Nephron progenitor cell (in vitro differentiated cells): ENCODE results near the gene FGA.

ENCODE experiments used
- DNase-seq: peaks from one replicate; pipeline ENCODE4 v3.0.0; 2021
- H3K27ac Mint-ChIP-seq: 2 replicates; pipeline ENCODE4 v1.8.0; 2021; ENCODE audit warnings: mild to moderate bottlenecking, moderate library complexity, mixed read lengths
- H3K27me3 Mint-ChIP-seq: 2 replicates; pipeline ENCODE4 v1.8.0; 2021; ENCODE audit warnings: mild to moderate bottlenecking, low read depth, mixed read lengths; ENCODE audit not compliant: poor library complexity
- H3K36me3 Mint-ChIP-seq: 2 replicates; pipeline ENCODE4 v1.8.0; 2021; ENCODE audit warnings: low read depth, mixed read lengths
- H3K4me1 Mint-ChIP-seq: 2 replicates; pipeline ENCODE4 v1.8.0; 2021; ENCODE audit warnings: mixed read lengths
- H3K4me3 Mint-ChIP-seq: 2 replicates; pipeline ENCODE4 v1.8.0; 2021; ENCODE audit warnings: mild to moderate bottlenecking, moderate library complexity, mixed read lengths
- H3K9me3 Mint-ChIP-seq: 2 replicates; pipeline ENCODE4 v1.8.0; 2021; ENCODE audit warnings: mild to moderate bottlenecking, moderate library complexity, mixed read lengths
- TF ChIP-seq, protein P1 (sequence below): fragments of 200-600 bp; sonication (generic); IDR thresholded peaks from 2 replicates; pipeline ENCODE4 v1.5.0; 2021; ENCODE audit warnings: antibody characterized with exemption

The FGA gene

DNA sequence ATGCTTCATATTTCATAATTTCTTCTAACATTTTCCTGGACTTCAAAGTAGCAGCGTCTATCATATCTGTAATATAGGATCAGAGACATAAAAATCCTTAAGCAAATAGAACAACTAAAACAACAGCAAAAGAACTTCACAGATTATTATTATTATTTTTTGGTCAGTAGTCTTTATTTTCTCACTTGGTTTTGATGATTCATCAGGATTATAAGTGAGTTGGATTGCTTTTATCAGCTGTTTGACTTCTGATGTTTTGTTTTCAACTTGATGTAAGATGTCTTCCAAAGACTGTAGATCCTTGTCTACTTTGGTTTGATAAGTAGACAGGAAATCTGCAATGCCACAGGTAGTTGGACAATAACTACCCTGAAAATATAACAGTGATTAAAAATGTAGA lies 21.3 kb upstream of the FGA start:
- no peak overlapping the region for H3K4me3 Mint-ChIP-seq
- H3K27ac Mint-ChIP-seq: no peak overlapping the region
- no peaks in the 10 kb centered on the region for H3K27me3 Mint-ChIP-seq
- H3K4me1 Mint-ChIP-seq: no peaks in the 10 kb centered on the region
- no peaks in the 10 kb centered on the region for H3K9me3 Mint-ChIP-seq
- H3K36me3 Mint-ChIP-seq: no peaks in the 10 kb centered on the region
- TF ChIP-seq, protein P1, sequence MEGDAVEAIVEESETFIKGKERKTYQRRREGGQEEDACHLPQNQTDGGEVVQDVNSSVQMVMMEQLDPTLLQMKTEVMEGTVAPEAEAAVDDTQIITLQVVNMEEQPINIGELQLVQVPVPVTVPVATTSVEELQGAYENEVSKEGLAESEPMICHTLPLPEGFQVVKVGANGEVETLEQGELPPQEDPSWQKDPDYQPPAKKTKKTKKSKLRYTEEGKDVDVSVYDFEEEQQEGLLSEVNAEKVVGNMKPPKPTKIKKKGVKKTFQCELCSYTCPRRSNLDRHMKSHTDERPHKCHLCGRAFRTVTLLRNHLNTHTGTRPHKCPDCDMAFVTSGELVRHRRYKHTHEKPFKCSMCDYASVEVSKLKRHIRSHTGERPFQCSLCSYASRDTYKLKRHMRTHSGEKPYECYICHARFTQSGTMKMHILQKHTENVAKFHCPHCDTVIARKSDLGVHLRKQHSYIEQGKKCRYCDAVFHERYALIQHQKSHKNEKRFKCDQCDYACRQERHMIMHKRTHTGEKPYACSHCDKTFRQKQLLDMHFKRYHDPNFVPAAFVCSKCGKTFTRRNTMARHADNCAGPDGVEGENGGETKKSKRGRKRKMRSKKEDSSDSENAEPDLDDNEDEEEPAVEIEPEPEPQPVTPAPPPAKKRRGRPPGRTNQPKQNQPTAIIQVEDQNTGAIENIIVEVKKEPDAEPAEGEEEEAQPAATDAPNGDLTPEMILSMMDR: no peak
- DNase-seq: no peak

GRCh38 chr4:154610582-154610981 lies 20.0 kb upstream of the FGA start:
- TF ChIP-seq, protein P1: no peak
- DNase-seq: no peak
- H3K9me3 Mint-ChIP-seq: no peaks in the 10 kb centered on the region
- H3K27me3 Mint-ChIP-seq: peaks cover 4% of the 10 kb centered on the region
- H3K4me3 Mint-ChIP-seq: no peak overlapping the region
- H3K27ac Mint-ChIP-seq: no peak overlapping the region
- no peaks in the 10 kb centered on the region for H3K36me3 Mint-ChIP-seq
- no peaks in the 10 kb centered on the region for H3K4me1 Mint-ChIP-seq

- no peaks in the 10 kb centered on the region for H3K9me3 Mint-ChIP-seq
- no peaks in the 10 kb centered on the region for H3K4me1 Mint-ChIP-seq
- H3K36me3 Mint-ChIP-seq: no peaks in the 10 kb centered on the region
- no peak overlapping the region for H3K27ac Mint-ChIP-seq
- H3K27me3 Mint-ChIP-seq: peaks cover 10% of the 10 kb centered on the region
- TF ChIP-seq, protein P1: no peak
- no peak overlapping the region for H3K4me3 Mint-ChIP-seq
- no peak for DNase-seq
Observed at GRCh38 chr4:154609532-154609931, 19.0 kb upstream of the FGA start.

DNA sequence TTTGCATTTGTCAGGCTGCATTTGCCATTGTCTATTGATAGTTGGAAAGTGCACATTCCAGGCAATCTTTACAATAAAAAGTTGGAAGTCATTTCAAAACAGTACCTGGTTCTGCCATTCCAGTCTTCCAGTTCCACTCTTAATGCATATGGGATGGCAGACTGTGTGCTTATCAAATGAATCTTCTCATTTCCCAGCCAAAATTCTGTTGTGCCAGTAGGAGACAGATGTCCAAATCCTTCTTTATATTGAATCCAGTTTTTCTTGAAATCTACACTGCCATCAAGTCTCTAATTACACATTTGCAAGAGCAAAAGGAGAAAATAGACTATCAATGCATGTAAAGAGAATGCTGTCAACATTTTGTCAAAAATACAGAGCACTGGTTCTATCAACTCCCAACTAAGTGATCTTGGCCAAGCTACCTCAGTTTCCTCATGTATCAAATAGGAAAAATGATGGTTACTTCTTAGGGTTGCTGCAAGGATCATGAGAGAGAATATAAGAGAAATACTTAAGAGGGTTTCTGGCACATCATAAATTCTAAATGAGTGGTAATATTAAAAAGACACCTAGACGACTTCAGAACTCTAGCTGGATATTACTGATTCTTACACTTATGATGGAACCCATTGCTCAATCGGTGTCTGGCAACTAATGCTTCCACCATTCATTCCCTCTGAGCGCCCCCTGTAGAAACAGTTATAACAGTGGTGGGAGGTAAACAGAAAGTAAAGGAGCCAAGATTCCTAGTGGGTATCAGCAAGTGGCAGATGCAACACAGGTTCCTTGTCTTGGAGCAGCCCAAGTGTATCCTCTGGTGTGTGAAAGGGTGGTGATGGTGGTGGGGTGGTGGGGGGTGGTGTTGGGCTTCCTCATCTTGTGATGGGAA lies 18.1 kb upstream of the FGA start:
- Mint-ChIP-seq H3K27ac (no peak overlapping the region), H3K4me1 (no peaks in the 10 kb centered on the region), H3K27me3 (peaks cover 10% of the 10 kb centered on the region), H3K4me3 (no peak overlapping the region), H3K36me3 (no peaks in the 10 kb centered on the region), H3K9me3 (no peaks in the 10 kb centered on the region)
- DNase-seq: no peak
- TF ChIP-seq, protein P1: no peak

DNA sequence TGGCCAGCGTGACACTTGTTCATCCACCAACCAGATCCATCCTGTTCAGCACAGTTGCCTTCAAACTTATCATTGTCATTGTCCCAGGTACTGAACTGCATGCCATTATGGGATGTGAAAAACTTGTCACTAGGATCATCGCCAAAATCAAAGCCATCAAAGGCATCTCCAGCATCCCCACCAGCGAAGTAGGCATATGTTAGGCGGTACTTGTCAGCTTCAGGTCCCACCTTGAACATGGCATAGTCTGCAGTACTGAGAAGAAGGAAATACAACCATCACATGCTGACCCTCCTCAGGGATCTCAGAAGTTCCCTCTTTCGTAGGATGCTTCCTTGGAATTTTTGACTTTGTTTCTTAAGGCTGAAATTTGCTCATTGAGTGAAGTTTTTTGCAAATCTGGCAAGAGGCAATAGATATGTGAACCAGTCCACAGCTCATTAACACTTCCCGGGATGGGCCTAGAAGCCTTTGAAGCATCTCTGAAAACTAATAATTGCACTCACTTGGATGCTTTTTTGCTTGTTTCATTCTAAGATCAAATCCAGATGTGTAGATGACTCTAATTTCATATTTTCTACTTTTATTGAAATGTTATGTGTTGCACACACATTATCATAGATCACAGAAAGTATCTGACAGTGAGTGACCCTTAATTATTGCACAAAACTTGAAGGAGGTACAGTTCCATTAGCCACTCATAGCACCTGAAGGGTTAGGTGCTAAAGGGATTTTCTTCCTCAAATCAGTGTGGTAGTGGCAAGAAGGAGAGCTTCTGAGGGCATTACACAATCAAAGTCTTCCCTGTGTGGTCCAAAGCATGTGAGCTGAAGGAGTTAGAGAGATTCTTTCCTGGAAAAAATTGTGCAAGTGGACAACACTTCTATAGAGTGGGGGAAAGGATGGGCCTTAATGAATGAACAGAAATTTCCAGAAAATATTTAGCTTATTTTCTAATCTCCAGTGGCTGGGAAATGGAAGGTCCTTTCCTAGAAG lies 16.5 kb upstream of the FGA start:
- Mint-ChIP-seq H3K27me3 (peaks cover 13% of the 10 kb centered on the region), H3K4me3 (no peak overlapping the region), H3K27ac (no peak overlapping the region), H3K9me3 (no peaks in the 10 kb centered on the region), H3K4me1 (no peaks in the 10 kb centered on the region), H3K36me3 (no peaks in the 10 kb centered on the region)
- DNase-seq: no peak
- TF ChIP-seq, protein P1: no peak
